Neural cell (in vitro differentiated cells): ENCODE data around the gene SOCS3.

Source experiments
- CTCF ChIP-seq: fragments of 450-650 bp; IDR thresholded peaks from 2 replicates; pipeline ENCODE4 v1.5.1; 2014; ENCODE audit warnings: antibody characterized with exemption, mild to moderate bottlenecking, moderate library complexity; ENCODE audit not compliant: poor library complexity, severe bottlenecking
- EP300 ChIP-seq: fragments of 450-650 bp; conservative IDR thresholded peaks from 2 replicates; pipeline ENCODE4 v1.6.1; 2014; ENCODE audit warnings: antibody characterized with exemption, mild to moderate bottlenecking, moderate library complexity; ENCODE audit not compliant: poor library complexity, severe bottlenecking
- EZH2 ChIP-seq: fragments of 200-600, 300-800 bp; shearing (Covaris generic), sonication (generic); IDR thresholded peaks from 2 replicates; pipeline ENCODE4 v1.6.1; 2014; ENCODE audit warnings: antibody characterized with exemption, low read length, borderline replicate concordance, mild to moderate bottlenecking; ENCODE audit not compliant: insufficient read depth, poor library complexity, severe bottlenecking
- MXI1 ChIP-seq: fragments of 450-650 bp; conservative IDR thresholded peaks from 2 replicates; pipeline ENCODE4 v1.6.1; 2014; ENCODE audit warnings: antibody characterized with exemption, mild to moderate bottlenecking; ENCODE audit not compliant: poor library complexity, severe bottlenecking
- POLR2AphosphoS5 ChIP-seq: IDR thresholded peaks from 2 replicates; pipeline ENCODE4 v1.6.1; 2012
- RAD21 ChIP-seq: fragments of 450-650 bp; conservative IDR thresholded peaks from 2 replicates; pipeline ENCODE4 v1.6.1; 2014; ENCODE audit warnings: antibody characterized with exemption, mild to moderate bottlenecking, moderate library complexity
- REST ChIP-seq: IDR thresholded peaks from 2 replicates; pipeline ENCODE4 v1.6.1; 2012; ENCODE audit warnings: borderline replicate concordance
- TAF1 ChIP-seq: IDR thresholded peaks from 2 replicates; pipeline ENCODE4 v1.6.1; 2012; ENCODE audit warnings: low read depth

GRCh38 chr17:78391051-78391431 lies 31.2 kb upstream of the SOCS3 start:
- no peak for TF ChIP-seq EZH2
- TF ChIP-seq CTCF = no peak
- no peak for TF ChIP-seq REST
- no peak for TF ChIP-seq TAF1
- no peak for TF ChIP-seq RAD21
- no peak for TF ChIP-seq EP300
- no peak for TF ChIP-seq POLR2AphosphoS5
- TF ChIP-seq MXI1 = no peak
